Body of pancreas (tissue), 4 donors: ENCODE data around the gene SORCS2.

Experiments
- CTCF ChIP-seq, 7 experiments: fragments of 450-650 bp in 4 of 7; fragments of 200-600 bp in 3 of 7; sonication (generic) in 3 of 7; IDR thresholded peaks; one replicate each; pipeline ENCODE4 v1.5.1; 2016 to 2019; ENCODE audit warnings: antibody characterized with exemption in 7 of 7
- POLR2A ChIP-seq, 3 donors: fragments of 450-650 bp; IDR thresholded peaks; one replicate each; pipeline ENCODE4 v1.6.1; 2016; ENCODE audit warnings: antibody characterized with exemption in 3 of 3, mild to moderate bottlenecking in 2 of 3

GRCh38 chr4:7542781-7543180, 350.4 kb downstream of the SORCS2 start:
- TF ChIP-seq POLR2A (IDR thresholded peaks at IDR 0.05) (no peak), CTCF (IDR thresholded peaks at IDR 0.05) (no peak)
